RWPE2 (cell line): Measurements from ENCODE around the gene ATG4D.
"Not testable (repeated sequence)": the region's sequence is repeated elsewhere in the genome, so short reads cannot be mapped to it uniquely, and the experiment has no call there.

ENCODE experiments used
- ATAC-seq: fragments of 200-7000 bp; cut with Tn5 transposase; 3 replicates; pipeline ENCODE4 v1.9.1; 2021; ENCODE audit warnings: low read depth
- DNase-seq: peaks from one replicate; pipeline ENCODE4 v3.0.0-alpha.2; 2020; ENCODE audit warnings: low spot score
- H3K27ac ChIP-seq: fragments of 450-650 bp; 2 replicates; pipeline ENCODE4 v1.5.1; 2017; ENCODE audit warnings: mild to moderate bottlenecking; ENCODE audit not compliant: poor library complexity, severe bottlenecking
- H3K27me3 ChIP-seq: fragments of 250-450 bp; sonication (Bioruptor Pico); 2 replicates; pipeline ENCODE4 v1.5.1; 2021; ENCODE audit warnings: mild to moderate bottlenecking, moderate library complexity; ENCODE audit not compliant: insufficient read depth, poor library complexity, severe bottlenecking
- H3K36me3 ChIP-seq: fragments of 250-450 bp; sonication (Bioruptor Pico); 2 replicates; pipeline ENCODE4 v1.5.1; 2020; ENCODE audit warnings: low read depth, mild to moderate bottlenecking, moderate library complexity
- H3K4me1 ChIP-seq: fragments of 250-450 bp; sonication (Bioruptor Pico); 2 replicates; pipeline ENCODE4 v1.5.1; 2021; ENCODE audit warnings: mild to moderate bottlenecking, moderate library complexity; ENCODE audit not compliant: insufficient read depth, poor library complexity, severe bottlenecking
- H3K4me3 ChIP-seq: fragments of 250-450 bp; sonication (Bioruptor Pico); 2 replicates; pipeline ENCODE4 v1.5.1; 2021; ENCODE audit warnings: mild to moderate bottlenecking, moderate library complexity; ENCODE audit not compliant: severe bottlenecking
- H3K9me3 ChIP-seq: fragments of 250-450 bp; sonication (Bioruptor Pico); 2 replicates; pipeline ENCODE4 v1.5.1; 2021; ENCODE audit warnings: mild to moderate bottlenecking, moderate library complexity; ENCODE audit not compliant: severe bottlenecking
- TF ChIP-seq, protein P1 (sequence below): fragments of 450-650 bp; IDR thresholded peaks from one replicate; pipeline ENCODE4 v1.5.1; 2017; ENCODE audit warnings: mild to moderate bottlenecking, moderate library complexity; ENCODE audit not compliant: poor library complexity, severe bottlenecking

ATG4D gene

DNA sequence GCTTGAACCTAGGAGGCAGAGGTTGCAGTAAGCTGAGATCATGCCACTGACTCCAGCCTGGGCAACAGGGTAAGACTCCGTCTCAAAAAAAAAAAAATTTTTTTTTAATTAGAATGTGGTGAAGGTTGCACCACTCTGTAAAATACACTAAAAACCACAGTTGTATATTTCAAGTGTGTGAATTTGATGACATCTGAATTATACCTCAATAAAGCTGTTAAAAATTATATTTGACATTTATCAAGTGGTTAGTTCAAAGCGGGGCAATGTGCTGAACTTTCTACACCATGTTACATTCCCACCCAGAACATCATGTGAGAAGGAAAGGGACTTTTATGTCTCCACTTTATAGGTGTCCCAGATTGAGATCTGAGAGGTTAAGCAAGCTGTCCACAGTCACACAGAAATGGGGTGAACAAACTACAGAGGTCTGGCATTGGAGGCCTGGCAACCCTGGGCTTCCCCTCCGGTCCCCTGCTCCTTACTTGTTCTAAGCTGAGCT, 20.5 kb upstream of the ATG4D start:
- no peak for ATAC-seq
- TF ChIP-seq, protein P1, sequence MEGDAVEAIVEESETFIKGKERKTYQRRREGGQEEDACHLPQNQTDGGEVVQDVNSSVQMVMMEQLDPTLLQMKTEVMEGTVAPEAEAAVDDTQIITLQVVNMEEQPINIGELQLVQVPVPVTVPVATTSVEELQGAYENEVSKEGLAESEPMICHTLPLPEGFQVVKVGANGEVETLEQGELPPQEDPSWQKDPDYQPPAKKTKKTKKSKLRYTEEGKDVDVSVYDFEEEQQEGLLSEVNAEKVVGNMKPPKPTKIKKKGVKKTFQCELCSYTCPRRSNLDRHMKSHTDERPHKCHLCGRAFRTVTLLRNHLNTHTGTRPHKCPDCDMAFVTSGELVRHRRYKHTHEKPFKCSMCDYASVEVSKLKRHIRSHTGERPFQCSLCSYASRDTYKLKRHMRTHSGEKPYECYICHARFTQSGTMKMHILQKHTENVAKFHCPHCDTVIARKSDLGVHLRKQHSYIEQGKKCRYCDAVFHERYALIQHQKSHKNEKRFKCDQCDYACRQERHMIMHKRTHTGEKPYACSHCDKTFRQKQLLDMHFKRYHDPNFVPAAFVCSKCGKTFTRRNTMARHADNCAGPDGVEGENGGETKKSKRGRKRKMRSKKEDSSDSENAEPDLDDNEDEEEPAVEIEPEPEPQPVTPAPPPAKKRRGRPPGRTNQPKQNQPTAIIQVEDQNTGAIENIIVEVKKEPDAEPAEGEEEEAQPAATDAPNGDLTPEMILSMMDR = no peak
- H3K4me1 ChIP-seq = peaks cover 3% of the 10 kb centered on the region

GRCh38 chr19:10525636-10526035, 18.1 kb upstream of the ATG4D start:
- DNase-seq (no peak), ATAC-seq (no peak)

More for the DNA sequence above, 20.5 kb upstream of the ATG4D start:
- Histone ChIP-seq H3K4me3 (no peak overlapping the region), H3K36me3 (no peaks in the 10 kb centered on the region), H3K9me3 (no peaks in the 10 kb centered on the region), H3K27me3 (no peaks in the 10 kb centered on the region), H3K27ac (no peak overlapping the region)
- DNase-seq = no peak

GRCh38 chr19:10526887-10527286, 16.8 kb upstream of the ATG4D start:
- H3K4me1 ChIP-seq, H3K27ac ChIP-seq, H3K36me3 ChIP-seq, H3K27me3 ChIP-seq, H3K9me3 ChIP-seq, DNase-seq, H3K4me3 ChIP-seq, ATAC-seq: not testable (repeated sequence)

More at GRCh38 chr19:10525636-10526035, 18.1 kb upstream of the ATG4D start:
- Histone ChIP-seq H3K9me3 (no peaks in the 10 kb centered on the region), H3K36me3 (no peaks in the 10 kb centered on the region), H3K4me1 (peaks cover under 1% of the 10 kb centered on the region), H3K27ac (no peak overlapping the region), H3K27me3 (no peaks in the 10 kb centered on the region), H3K4me3 (no peak overlapping the region)
- TF ChIP-seq, protein P1 = no peak

DNA sequence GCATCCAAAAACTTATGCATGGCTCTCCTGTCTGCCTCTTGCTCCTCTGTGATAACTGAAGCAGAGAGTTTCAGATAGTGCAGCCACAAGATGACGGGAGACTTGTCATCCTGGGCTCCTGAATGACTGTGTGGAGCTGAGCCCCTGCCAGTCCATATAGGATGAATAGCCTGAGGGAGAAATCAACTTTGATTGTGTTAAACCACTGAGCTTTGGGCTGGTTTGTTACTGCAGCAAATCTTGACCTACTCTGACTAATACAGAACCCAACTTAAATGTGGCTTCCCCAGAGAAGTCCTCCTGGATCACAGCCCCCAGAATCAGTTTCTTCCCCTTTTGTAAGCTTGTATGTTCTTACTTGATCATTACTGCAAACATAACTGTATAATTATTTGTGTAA, 11.2 kb upstream of the ATG4D start:
- no peaks in the 10 kb centered on the region for H3K27me3 ChIP-seq
- no peaks in the 10 kb centered on the region for H3K36me3 ChIP-seq
- peaks cover 17% of the 10 kb centered on the region for H3K4me1 ChIP-seq
- H3K9me3 ChIP-seq = no peaks in the 10 kb centered on the region
- TF ChIP-seq, protein P1 = no peak
- DNase-seq = no peak
- no peak for ATAC-seq
- H3K27ac ChIP-seq = no peak overlapping the region
- H3K4me3 ChIP-seq = no peak overlapping the region

DNA sequence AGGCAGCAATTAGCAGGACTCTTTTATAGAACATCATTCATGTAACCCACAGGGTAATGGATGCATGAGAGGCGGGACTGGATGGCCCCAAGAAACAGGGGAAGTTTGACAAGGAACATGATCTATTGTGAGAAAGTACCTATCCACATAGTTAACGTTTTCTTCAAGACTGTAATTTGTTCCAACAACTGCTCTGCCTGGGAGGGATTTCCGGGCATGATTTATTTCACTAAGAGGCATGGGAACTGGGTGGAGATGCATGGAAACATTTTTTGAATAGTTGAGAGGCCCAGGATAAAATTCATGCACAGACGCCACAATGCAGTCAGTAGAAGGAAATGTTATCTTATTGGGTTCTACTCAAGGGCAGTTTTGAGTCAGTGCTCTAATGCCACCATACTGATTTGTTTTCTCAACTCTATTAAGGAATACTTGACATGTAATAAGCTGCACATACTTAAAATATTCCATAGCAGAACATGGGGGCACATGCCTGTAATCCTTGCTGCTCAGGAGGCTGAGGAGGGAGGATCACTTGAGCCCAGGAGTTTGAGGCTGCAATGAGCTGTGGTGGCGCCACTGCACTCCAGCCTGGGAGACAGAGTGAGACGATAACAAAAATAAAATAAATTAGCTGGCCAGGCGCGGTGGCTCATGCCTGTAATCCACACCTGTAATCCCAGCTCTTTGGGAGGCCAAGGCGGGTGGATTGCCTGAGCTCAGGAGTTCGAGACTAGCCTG, 9.9 kb upstream of the ATG4D start:
- no peaks in the 10 kb centered on the region for H3K36me3 ChIP-seq
- peaks cover 17% of the 10 kb centered on the region for H3K4me1 ChIP-seq
- no peak overlapping the region for H3K4me3 ChIP-seq
- DNase-seq (no peak), ATAC-seq (peak; percentile 75)
- H3K27ac ChIP-seq = peak overlapping the region; percentile 61
- TF ChIP-seq, protein P1 = no peak
- no peaks in the 10 kb centered on the region for H3K27me3 ChIP-seq
- H3K9me3 ChIP-seq = no peaks in the 10 kb centered on the region
